Activated CD8-positive, alpha-beta memory T cell treated with anti-CD3 and anti-CD28 coated beads for 36 hours (primary cell): ENCODE measurements around the gene ADGRA1. TPM values are rescaled to one million over a fixed set of nuclear protein-coding genes. Genes with fewer than 3 reads are reported as not detected.

ENCODE experiments used
- CTCF ChIA-PET: fragments of 350-600 bp; sonication (Branson Sonifier 250); formaldehyde crosslinking; loops from one replicate; lab custom pipeline; 2021; ENCODE audit warnings: antibody characterized with exemption; lab: Charles Lee
- POLR2A ChIA-PET: fragments of 350-600 bp; sonication (Branson Sonifier 250); formaldehyde crosslinking; loops from one replicate; lab custom pipeline; 2021; ENCODE audit warnings: antibody characterized with exemption; lab: Charles Lee
- total RNA-seq, 2 experiments: library from RNA; stranded (reverse); gene quantifications; one replicate each; pipeline ENCODE4 v1.2.3, GENCODE V29; 2021

Gene ADGRA1
- total RNA-seq, 2 experiments from 2014 or later = not detected

- POLR2A ChIA-PET = no interaction called here
- CTCF ChIA-PET = interaction anchor here (0.7 kb wide), 1 partner anchor 134 kb away, joined by 4 read pairs; no protein-coding TSS in a partner anchor
These were observed 16.0 kb upstream of the ADGRA1 start for GRCh38 chr10:133071733-133072132.

- ChIA-PET POLR2A (no interaction called here), CTCF (no interaction called here)
These were observed 15.5 kb upstream of the ADGRA1 start for GRCh38 chr10:133072196-133072595.

DNA sequence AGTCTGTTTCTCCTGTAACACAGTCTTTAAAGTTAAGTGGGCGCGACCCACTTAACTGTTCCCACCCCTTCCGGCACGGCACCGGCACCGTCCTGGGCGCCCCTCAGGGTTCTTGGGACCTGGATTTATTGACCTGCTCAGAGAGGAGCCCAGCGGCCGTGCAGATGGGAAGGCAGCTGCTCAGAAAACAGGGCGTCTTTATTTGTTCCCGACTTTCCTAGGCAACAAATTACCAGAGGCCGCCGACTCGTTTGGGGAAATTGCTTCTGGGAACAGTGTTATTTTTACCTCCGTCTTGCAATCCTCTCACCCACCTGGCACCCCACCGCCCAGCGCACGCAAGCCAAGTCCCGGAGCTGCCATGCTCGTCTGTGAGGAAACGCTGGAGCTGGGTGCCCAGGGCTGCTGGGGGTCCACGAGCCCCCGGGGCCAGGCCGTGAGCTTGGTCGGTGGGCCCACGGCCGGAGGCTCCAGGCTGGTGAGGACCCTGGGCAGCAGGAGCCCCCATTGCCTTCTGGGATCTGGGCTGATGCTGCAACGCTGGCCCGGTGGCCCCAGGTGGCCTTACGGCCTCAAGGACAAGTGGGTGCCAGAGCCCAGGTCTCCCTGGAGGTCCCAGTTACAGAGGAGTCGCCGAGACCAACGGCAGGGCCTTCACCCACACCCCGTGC is 14.9 kb upstream of the ADGRA1 start:
- CTCF ChIA-PET = no interaction called here
- POLR2A ChIA-PET = no interaction called here

DNA sequence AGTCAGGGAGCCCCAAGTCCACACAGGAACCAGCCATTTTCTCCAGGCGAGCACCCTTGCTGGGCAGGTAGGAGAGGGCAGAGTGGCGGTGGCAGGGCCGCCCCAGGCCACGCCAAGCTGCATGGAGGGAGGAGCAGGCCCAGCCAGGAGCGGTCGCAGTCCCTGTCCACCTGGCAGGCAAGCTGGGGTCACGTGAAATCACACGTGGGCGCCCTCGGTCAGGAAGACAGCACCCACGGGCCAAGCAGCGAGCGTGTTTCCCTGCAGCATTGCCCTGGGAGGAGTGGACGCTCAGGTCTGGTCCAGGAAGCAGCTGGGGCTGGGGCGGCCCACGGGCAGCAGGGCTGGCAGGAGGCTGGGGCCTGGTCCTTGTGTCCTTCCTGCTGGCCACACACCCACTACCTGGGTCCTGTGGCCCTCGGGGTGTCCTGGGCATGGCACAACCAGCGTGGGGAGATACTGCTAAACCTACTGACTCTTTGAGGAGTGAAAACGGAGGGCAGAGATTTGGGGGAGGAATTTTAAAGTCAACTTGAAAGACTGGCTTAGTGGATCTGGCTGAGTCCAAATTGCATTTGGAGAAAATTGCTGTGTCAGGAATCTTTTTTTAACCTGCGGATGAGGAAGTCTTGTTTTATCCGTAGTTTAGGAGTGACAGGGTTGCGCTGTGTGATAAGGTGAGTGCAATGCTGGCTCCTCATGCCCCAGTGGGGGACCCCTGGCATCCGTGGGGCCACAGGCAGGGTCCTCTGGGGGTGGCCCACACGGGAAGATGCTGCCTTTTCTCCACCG is 12.2 kb upstream of the ADGRA1 start:
- POLR2A ChIA-PET = no interaction called here
- CTCF ChIA-PET = no interaction called here

DNA sequence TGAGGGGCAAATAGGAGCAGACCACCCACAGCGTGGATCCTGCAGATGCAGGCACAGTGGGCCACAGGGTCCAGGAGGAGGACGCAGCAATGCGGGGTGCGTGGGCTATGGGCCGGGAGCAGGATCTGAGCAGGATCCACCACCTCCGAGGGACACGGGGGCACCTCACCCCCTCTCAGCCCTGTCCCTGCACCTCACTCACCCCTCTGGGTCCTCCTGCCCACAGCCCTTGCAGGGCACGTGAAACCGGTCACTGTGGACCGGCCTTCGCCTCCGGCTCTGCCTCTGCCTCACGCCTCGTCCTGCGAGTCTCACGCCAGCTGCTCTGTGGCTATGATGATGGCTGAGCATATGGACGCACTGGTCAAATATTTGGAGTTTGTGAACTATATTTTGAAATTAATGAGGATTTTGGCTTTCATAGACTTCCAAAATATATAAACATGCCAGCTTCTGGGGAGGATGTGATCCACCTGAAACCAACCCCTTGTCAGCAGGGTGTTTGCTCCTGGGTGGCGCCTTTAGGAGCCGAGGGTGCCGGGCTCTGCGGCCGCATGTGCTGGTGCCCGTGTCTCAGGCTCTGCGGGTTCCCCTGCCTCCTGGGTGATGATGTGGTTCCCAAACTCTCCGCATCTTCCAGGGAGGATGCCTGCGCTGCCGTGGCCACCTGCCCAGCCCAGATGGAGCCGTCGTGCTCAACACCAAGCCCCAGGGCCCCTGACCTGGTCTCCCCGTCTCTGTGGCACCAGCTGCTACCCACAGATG is 11.3 kb upstream of the ADGRA1 start:
- POLR2A ChIA-PET = no interaction called here
- CTCF ChIA-PET = no interaction called here

- ChIA-PET CTCF (no interaction called here), POLR2A (no interaction called here)
These were observed 7.7 kb upstream of the ADGRA1 start for GRCh38 chr10:133079836-133080682.

GRCh38 chr10:133080683-133081040 is 7.1 kb upstream of the ADGRA1 start:
- POLR2A ChIA-PET = no interaction called here

DNA sequence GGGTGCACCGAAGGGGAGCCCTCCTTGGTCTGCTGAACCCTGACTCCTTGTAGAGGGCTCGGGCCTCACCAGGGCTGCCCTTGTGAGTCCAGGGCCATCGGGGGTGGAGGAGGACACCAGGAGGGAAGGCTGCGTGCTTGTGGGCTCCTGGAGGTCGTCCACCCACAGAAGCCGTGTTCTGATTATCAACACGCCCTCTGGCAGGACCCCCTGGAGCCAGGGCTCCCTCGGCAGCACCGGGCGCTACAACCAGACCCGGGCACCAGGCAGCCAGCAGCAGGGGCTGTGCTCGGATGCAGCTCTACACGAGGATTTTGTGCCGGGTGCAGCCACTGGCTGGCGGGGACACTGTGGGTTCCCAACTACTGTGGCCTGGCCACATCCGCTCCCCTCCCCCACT is 6.1 kb upstream of the ADGRA1 start:
- ChIA-PET POLR2A (no interaction called here), CTCF (no interaction called here)

More at GRCh38 chr10:133080683-133081040, 7.1 kb upstream of the ADGRA1 start:
- CTCF ChIA-PET = no interaction called here

DNA sequence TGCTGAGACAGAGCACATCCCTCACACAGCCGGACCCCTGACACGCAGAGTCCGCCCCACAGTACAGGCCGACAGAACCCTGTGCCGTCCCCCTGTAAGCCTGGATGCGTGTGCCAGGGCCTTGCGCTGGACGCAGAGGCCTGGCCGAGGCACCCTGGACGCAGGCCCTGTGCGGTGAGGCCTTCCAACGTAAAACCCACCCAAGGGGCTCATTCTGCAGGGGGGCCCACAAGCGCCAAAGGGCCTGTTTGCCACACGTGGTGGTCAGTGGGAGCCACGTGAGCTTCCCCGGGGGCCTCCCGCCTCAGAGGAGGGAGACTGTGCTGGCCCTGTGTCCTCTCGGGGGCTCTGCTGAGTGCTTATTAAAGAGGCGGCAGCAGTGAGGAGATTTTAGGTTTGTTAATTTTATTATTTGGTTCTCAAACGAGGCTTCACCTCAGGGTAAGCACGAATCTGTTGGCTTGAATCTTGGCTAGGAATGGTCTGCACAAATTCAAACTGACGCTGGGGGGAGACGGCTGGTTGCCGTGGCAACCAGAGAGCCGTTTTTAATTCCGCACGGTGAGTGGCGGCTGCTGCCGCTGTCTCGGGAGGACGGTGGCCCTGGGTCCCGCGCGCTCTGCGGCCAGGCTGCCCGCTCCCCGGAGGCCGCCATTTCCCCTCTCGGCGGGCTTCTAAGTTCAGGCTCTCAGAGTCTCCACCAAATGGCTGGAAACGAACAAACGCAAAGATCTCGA is 4.9 kb upstream of the ADGRA1 start:
- ChIA-PET POLR2A (no interaction called here), CTCF (no interaction called here)

DNA sequence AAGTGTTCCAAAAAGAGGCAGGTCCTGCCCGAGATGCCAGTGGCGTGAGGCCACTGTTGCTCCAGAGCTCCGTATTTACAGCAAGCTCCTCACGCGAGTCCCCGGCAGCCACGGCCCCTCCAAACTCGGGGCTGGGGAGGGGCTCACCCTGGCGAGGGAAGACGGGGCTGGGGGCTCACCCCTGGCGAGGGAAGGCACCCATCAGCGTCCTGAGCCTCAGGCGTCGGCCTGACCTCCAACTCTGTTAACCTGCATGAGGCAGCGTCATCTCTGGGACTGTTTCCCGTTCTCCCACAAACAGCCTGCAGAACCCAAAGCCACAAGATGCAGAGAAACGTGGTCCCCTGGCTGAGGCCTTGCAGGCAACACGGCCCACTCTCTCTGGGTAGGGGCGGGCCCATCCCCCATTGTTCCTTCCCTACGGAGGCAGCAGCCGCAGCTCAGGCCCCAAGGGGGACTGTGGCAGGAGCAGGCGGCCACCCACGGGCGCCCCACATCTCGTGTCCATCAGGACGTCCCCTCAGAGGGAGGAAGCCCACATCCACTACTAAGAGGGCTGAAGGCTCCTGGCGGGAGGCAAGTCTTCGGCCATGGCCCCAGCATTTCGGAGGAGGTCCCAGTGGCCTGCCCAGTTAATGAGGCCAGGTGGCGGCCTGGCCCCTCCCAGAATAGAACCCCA is 4.2 kb upstream of the ADGRA1 start:
- CTCF ChIA-PET = no interaction called here
- POLR2A ChIA-PET = no interaction called here

- CTCF ChIA-PET = no interaction called here
- POLR2A ChIA-PET = no interaction called here
These were observed 3.2 kb upstream of the ADGRA1 start for GRCh38 chr10:133084491-133084890.

GRCh38 chr10:133085251-133086125 is 2.2 kb upstream of the ADGRA1 start:
- ChIA-PET POLR2A (no interaction called here), CTCF (no interaction called here)

DNA sequence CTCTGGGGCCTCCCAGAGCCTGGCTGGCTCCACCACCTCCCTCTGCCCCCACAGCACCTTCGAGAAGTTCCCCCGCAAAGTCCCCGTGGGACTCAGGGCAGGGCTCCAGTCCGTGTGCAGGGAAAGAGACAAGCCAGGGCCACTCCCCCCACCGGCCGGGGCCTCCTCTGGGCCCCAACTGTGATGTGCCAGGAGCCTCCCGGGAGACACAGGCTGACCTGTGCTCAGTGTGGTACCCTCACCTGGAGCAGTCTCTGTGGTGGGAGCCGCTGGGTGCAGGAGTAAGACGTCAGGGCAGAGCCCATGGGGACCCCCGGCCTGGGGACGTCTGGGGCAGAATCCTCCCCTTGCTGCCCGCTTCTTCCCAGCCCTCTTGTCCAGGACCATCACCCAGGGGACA is 1.5 kb upstream of the ADGRA1 start:
- ChIA-PET POLR2A (no interaction called here), CTCF (no interaction called here)

DNA sequence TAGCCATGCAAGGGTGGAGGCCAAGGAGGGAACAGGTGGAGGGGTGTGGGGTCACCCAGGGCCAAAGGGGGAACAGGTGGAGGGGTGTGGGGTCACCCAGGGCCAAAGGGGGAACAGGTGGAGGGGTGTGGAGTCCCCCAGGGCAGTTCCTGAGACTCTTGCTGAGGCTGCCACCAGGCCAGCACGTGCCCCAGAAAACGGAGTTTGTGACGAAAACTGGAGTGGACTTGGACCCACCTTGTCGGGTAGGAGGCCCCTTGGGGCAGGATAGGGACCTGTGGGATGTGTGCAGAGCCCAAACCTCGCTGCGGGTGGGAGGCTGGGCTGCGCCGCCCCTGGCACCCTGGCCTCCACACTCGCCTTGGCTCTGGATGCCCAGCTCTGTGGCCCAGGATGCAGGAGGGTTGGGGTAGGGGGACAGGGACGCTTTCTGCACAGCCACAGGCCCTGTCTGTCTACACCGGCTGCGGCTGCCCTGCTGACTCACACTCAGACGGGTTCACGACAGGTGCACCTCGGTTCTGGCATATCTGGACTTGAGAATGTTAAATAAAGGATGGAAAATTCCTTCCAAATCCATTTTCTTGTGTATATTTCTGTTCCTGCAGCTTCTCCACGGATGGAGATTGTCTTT is 562 bp upstream of the ADGRA1 start:
- CTCF ChIA-PET = no interaction called here

GRCh38 chr10:133088179-133088955 is 643 bp downstream of the ADGRA1 start:
- ChIA-PET POLR2A (no interaction called here), CTCF (no interaction called here)

More for the DNA sequence above, 562 bp upstream of the ADGRA1 start:
- POLR2A ChIA-PET = no interaction called here
